HG03045 (cell line): ENCODE data around the gene CLCNKB.

Source experiments
- ATAC-seq: cut with Tn5 transposase; IDR thresholded peaks from one replicate; pipeline ENCODE4 v1.9.1; 2021; ENCODE audit warnings: mild to moderate bottlenecking, moderate library complexity; ENCODE audit not compliant: unreplicated experiment

The CLCNKB gene

DNA sequence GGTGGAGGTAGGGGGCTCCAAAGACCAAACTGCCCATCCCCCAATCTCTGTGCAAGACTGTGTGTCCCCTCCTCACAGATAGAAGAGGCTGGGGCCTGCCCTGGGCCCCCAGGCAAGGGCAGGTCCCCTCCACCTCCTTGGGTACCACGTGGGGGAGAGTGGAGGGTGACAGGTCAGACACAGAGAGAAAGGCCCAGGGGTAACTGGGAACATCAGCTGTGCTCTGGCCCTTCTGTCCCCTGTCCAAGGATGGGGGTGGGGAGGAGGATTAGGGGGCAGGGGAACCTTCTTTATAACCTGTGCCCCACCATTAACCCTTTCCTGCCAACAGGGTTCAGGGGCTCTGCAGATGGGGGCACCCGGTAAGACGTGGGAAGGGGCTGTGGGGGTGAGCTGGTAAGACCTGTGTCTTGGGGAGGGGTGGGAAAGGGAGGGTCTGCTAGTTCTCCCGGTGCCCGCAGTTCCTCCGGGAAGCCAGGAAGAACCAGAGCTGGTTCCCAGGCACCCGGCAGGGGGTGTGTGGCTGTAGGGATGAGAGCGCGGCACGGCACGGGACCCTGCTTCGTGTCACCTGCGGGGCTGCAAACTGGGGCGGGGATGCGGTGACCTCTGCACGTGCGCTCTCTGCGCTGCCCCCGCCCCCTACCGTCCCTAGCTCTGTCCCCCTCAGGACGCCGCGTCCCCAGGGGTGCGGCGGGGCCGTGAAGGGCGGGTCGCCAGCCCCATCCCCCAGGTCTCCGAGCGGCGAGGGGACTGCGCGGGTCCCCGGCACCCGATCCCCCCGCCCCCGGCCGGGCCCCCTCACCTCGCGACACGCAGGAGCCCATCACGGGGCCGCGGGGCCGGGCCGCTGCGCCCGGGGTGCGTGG lies 29.3 kb downstream of the CLCNKB start:
- no peak for ATAC-seq

GRCh38 chr1:16073490-16074119 lies 30.0 kb downstream of the CLCNKB start, which contains the start of gene FAM131C:
Gene FAM131C (minus strand): TSS chr1:16073651. CDS start chr1:16073442, 209 bp downstream.
- ATAC-seq = peak; percentile 44

DNA sequence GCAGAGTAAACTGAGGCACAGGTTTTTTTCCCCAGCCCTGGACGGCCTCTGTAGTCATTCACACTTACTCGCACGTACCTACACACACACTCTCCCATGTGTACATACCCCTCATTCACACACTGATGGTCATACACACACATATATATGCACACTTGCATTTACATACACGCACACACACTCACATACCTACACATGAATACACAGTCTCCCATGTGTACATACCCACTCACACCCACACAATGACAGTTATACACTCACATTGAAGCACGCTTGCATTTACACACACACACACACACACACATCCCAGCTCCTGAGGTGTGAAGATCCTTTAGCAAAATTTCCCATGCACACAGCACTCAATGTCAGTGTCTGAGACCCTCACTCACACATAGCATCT lies 30.6 kb downstream of the CLCNKB start:
- ATAC-seq = no peak

GRCh38 chr1:16075337-16076030 lies 31.9 kb downstream of the CLCNKB start:
- ATAC-seq = no peak

DNA sequence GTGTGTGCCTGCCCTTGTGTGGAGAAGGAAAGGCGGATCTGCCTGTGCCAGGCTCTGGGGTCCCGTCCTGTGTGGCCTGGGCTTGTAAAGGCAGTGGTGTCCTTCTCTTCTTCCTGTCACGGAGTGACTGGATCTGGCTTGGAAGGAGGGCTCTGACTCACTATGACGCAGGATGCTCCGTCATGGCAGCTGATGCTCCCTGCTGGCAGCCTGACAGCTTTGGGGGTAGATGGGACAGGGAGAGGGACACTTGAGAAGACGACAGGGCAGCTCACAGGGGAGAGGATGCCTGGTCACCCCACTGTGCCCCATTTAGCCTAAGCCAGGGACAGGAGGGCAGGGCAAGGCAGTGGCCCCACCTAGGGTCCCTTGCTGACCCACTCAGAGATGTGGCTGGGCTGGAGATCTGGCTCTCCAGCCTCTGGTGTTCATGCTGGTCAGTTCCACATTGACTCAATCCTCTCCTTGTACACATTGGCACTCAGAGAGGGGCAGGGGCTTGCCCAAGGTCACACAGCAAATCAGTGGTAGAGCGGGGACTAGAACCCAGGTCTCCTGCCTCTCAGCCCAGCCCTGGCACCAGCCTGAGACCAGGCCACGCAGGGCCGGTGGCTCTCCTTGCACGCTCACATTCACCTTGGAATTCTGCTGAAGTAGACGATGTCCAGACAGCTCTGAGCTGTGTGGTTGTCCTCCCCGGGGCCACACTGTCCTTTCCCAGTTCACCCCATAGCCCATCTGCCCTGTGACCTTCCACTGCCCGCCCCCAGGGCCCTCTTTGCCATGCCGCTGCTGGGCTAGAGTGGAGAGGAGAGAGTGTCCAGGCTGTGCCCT lies 32.7 kb downstream of the CLCNKB start:
- ATAC-seq = no peak

DNA sequence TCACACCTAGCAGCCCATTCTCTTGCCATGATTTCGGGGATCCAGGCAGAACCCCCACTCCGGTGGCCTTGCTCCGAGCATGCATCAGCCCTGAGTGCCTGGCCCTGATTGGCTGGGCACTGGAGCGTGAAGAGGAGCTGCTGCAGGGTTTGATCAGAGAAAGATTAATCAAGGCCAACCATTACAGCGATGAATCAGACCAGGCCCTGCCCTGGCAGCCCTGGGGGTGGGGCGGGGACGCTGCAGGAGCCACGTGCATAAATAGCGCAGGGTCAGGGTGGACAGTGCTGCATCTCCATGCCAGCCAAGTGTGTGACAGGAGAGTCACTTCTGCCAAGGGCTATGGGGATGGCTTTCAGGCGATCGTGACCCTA lies 33.3 kb downstream of the CLCNKB start:
- no peak for ATAC-seq

DNA sequence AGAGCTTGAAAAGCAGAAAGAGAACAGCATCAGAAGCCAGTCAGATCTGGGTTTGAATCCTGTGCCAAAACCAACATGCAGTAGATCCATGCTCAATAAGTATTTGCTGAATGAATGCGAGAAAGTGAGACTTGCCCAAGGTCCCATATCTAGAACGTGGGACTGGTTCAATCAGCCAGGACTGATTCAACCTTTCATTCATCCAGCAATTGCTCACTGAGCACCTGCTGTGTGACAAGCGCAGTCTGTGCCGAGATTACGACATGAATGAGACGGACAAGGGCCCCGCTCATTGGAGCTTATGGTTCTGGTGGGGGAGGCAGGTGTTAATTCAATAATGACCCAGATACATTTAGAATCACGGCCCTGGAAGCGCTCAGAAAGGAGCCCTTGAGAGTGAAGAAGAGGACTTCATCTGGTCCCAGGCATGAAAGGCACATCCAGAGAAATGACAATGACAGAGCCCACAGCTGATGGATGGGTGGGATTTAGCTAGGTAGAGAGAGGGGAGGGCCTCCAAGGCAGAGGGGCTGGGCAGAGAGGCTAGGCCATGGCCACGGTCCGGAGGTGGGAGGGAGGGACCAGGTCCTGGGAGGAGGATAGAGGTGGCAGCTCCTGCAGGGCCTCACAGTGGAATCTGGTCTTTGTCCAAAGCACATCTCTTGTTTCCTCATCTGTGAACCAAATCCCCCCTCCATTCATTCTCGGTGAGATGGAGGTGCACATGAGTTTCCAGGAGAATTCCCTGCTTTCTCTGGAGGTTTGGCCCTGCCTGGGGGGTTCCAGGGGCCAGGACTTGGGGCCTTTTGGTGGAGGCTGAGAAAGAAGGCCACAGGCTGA lies 34.0 kb downstream of the CLCNKB start:
- ATAC-seq = no peak

- ATAC-seq = no peak
These were observed 35.5 kb downstream of the CLCNKB start for GRCh38 chr1:16078925-16079656.

GRCh38 chr1:16080422-16081150 lies 37.0 kb downstream of the CLCNKB start:
- ATAC-seq = no peak

DNA sequence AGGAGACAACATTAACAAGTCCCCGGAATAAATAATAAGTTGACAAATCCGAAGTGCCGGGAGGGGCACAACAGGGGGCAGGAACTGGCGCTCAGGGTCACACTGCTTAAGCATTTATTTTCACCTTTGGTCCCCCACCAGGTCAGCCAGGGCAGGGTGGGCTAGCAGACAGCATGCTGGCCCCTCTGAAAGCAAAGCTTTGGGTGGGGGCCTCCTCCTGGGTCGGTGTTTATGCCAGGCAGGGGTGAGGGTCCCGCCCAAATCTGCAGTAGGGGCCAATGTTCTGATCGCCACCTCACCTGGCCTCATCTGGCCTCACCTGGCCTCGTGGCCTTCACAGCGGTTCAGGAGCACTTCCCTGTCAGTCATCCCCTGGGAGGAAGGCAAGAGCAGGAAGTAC lies 38.1 kb downstream of the CLCNKB start:
- no peak for ATAC-seq

- ATAC-seq = no peak
These were observed 38.9 kb downstream of the CLCNKB start for GRCh38 chr1:16082283-16083038.

GRCh38 chr1:16083486-16083885 lies 39.9 kb downstream of the CLCNKB start:
- ATAC-seq = no peak

GRCh38 chr1:16085522-16085921 lies 41.9 kb downstream of the CLCNKB start:
- no peak for ATAC-seq

DNA sequence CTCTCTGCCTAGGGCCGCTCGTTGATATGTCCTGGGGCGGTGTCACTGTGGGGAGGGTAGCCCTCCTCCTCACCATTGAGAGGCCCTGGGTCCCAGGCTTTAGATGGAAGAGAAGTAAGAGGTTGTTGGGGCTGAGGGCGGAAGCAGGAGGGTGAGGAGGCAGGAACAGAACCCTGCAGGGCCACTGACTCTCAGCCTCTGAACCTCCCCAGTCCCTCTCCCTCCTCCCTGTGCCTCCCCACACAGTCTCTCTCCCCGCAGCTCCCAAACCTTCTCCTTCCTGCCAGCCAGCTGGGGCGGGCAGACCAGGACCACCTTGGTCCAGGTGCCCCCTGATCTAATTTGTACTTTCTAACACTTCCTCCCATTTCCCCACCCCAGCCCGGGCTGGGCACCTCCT lies 44.2 kb downstream of the CLCNKB start:
- no peak for ATAC-seq

DNA sequence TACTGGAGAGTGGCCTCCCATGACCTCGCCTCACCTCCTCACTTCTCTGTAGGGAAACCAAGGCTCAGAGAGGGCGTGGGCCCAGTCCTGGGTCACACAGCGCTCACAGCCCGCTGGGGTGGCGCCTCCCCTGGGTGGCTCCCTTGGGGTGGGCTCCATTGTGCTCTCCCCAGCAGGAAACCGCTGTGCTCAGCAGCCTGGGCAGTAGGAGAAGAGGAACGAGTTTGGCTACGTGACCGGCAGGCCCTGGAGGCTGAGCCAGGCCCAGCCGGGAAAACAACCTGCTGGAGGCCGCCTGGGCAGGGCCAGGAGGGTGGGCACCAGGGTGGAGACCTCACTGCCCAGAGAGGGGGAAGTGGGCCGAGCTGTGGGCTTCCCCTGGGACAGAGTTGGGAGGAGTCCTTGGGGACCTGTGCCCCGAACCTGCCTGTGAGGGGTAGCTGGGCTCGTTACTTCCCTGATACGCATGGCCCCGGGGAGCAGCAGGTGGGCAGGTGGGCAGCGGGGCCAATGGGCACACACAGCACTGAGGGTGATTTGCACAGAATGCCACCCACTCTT lies 44.8 kb downstream of the CLCNKB start:
- ATAC-seq = no peak

DNA sequence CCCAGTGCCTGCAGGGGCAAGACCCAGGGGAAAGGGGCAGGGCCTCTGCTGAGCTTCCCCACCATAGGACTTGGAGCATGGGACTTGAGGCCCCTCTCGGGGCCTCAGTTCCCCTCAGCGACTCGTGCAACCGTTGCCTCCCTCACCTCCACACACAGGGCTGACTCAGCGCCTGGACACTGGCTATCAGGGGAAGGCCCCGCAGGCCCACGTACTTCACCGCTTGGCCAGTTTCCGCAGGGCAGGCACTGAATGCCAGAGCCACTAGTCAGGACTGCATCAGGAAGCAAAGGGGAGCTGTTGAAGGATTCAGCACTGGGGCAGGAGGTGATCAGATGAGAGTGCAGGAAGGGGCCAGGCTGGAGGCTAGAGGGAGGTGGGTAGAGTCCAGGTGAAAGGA lies 45.4 kb downstream of the CLCNKB start:
- ATAC-seq = no peak

DNA sequence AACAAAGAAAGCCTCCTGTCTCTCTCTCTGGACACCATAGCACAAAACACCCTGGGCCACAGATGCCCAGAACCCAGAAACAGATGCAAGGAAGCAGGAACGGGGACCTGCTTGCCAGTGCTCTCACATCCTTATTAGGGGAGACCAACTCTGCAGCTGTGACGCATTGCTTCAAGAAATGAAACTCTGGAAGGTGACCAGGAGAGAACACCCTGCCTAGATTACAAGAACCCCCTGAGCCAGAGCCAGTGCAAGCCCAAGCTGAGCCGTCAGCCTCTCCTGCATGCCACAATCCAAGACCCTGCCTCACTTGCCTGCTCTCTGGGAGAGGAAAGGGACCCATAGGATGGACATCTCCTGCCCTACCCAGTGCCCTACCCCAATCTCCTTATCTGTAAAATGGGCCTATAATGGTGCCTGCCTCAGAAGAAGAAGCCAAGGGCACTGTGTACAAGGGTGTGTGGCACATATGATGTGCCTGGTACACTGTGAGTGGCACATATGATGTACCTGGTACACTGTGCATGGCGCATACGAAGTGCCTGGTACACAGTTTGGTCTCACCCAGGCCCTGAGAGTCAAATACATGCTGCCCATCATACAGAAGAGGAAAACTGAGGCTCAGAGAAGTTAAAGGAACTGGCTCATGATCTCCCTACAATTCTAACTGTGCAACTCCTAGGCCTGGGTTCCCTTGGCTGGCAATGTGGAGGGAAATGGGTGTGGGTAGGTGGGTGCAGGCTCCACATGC lies 46.7 kb downstream of the CLCNKB start:
- ATAC-seq = no peak
